AG09319 (cell line): Measurements from ENCODE around the gene TMEM187.

ENCODE experiments used
- DNase-seq: peaks from one replicate; pipeline ENCODE4 v3.0.0-alpha.2; 2010; ENCODE audit warnings: low read depth; ENCODE audit errors: extremely low read depth
- TF ChIP-seq, protein P1 (sequence below): IDR thresholded peaks from 2 replicates; pipeline ENCODE4 v1.5.1; 2011; ENCODE audit warnings: low read depth, mild to moderate bottlenecking, inconsistent platforms, low read length, moderate library complexity

The TMEM187 gene

DNA sequence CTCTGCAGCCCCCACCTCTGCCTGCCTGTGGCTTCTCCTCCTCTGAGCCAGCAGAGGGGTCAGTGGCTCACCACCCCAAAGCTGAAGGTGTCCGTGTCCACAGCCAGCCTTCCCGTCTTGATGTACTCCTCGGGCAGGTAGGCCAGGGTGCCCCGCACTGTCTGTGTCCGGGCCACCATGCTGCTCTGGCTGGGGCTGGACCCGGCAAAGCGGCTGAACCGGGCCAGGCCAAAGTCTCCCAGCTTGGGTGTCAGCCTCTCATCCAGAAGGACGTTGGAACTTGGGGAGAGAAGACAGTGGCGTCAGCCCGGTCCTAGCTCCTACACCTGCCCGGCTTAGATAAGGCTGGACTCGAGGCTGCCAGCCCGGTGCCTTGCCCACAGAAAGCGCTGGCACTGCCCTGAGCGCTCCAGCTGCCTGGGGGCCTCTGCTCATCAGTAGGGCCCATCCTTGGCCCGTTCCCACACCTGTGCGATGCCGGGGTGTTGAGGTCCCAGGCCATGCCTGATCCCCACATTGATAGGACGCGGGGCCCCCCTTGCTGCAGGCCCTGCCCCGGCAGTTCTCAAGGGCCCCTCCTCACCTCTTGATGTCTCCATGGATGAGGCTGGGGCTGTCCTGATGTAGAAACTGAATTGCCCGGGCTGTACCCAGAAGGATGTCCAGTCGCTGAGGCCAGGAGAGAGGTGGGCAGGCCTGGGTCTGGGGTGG is 44.0 kb downstream of the TMEM187 start:
- TF ChIP-seq, protein P1, sequence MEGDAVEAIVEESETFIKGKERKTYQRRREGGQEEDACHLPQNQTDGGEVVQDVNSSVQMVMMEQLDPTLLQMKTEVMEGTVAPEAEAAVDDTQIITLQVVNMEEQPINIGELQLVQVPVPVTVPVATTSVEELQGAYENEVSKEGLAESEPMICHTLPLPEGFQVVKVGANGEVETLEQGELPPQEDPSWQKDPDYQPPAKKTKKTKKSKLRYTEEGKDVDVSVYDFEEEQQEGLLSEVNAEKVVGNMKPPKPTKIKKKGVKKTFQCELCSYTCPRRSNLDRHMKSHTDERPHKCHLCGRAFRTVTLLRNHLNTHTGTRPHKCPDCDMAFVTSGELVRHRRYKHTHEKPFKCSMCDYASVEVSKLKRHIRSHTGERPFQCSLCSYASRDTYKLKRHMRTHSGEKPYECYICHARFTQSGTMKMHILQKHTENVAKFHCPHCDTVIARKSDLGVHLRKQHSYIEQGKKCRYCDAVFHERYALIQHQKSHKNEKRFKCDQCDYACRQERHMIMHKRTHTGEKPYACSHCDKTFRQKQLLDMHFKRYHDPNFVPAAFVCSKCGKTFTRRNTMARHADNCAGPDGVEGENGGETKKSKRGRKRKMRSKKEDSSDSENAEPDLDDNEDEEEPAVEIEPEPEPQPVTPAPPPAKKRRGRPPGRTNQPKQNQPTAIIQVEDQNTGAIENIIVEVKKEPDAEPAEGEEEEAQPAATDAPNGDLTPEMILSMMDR, result no peak
- no peak for DNase-seq

DNA sequence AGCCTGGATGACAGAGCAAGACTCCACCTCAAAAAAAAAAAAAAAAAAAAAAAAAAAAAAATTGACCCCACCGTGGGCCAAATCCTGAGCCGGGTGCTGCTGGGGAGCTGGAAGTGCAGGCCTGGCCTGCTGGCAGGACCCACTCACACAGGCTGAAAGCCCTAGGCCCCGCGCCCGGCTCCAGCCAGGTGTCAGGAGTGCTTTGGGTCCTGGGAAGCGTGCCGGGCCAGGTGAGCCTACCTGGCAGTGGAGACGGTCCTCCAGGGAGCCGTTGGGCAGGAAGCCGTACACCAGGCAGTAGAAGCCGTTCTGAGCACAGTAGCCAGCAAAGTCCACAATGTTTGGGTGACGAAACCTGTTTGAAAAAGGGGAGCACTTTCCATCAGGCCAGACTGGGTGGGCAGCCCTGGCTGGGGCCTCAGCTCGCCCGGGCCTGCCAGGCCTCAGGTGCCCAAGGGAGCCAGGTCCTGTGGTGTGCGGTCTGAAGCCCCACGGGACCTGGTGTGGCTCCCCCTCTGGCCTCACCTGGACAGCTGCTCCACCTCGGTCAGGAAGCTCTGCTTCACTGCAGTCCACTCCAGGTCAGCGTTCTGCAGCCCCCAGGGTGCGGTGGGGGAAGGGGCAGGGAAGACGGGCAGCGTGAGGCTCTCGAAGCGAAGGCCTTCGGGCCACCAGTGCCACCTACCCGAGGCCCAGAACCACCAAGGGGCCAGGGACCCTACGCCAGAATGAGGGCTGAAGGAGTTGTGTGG is 45.4 kb downstream of the TMEM187 start:
- DNase-seq, result no peak
- TF ChIP-seq, protein P1, result no peak

DNA sequence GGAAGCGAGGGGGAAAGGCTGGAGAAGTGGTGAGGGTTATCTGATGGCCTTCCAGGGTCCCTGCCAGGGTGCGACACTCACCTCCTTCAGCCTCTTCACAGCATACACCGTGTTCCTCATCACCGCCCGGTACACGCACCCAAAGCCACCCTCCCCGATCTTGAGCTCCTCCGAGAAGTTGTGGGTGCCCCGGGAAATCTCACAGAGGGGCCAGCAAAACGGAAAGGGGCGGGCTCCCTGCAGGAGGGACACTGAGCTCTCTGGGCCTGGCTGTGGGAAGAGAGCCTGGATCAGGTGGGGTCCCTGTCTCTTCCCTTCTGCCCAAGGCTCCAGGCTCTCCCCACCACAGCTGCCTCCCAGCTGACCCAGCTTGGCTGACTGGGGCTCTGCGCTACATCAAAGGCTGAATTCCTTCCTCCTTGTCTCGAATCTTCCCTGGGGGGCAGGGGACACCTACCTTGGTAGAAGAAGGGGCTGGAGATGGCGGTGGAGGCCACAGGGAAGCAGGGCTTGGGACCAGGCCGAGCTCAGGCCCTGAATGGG is 46.0 kb downstream of the TMEM187 start:
- DNase-seq, result no peak
- TF ChIP-seq, protein P1, result no peak

DNA sequence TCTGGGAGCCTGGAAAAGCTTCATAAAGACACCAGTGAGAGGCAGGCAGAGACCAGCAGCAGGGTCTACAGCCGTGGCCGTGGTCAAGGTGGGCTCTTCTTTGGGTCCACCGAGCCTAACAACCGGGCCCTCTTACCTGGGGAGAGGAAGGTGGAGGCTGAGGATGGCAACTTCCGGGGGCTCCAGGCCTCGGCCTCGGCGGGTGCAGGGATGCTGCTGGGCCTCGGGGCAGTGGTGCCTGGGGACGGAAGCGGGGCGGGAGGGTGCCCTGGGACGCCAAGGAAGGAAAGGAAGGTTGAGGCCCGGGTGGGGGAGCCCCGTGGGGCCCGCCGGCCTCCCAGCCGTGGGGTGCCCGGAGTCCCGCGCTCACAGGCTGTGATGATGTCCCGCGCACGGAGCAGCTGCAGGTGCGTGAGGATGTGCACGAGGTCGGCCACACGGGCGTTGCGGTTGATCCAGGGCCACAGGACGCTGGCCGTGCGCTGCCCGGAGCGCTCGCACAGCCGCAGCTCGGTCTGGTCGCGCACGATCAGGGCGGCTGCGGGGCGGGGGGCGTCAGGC is 46.6 kb downstream of the TMEM187 start:
- TF ChIP-seq, protein P1, result no peak
- no peak for DNase-seq

DNA sequence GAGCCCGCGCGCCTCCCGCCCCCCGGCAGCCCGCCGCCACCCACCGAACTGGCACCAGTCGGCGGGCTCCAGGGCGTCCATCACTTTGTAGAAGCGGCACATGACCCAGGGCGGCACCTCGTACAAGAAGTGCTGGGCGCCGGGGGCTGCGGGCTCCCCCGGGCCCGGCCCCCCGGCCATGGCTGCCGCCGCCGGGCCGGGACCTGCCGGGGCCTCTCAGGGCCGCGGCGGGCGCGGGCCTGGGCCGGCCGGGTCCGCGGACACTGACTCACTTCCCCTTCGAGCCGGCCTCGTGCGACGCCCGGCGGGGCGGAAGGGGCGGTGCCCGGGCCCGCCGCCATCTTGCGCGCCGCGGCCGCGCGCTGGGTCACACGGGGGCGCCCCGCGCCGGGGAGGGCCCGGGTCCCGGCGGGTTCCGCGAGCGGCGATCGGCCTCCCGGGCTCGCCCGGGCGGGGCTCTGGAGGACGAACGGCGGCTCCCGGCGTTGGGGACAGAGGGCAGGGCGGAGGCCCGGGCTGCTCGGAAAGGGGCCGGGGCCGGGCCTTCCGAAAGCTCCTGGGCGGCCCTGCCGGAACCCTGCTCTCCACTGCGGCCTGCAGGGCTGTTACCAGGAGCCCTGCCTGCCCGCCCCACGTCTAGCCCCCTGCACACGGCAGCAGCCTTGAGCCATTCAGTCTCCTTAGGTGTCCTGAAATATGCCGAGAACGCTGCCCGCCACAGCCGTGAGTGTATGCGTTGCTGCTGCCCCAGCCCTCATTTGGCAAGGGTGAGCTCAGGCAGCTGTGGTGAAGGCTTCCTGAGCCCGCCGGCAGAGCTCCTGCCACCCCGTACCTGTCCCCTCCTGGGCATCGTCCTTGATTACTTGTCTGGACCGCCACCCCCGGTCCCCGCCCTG is 47.3 kb downstream of the TMEM187 start, which contains the start of gene IRAK1:
IRAK1 (minus strand) TSS at position 270 of the 896 bp plus-strand sequence; CDS start at position 180, 90 bp downstream.
- DNase-seq, result no peak
- TF ChIP-seq, protein P1, result no peak

DNA sequence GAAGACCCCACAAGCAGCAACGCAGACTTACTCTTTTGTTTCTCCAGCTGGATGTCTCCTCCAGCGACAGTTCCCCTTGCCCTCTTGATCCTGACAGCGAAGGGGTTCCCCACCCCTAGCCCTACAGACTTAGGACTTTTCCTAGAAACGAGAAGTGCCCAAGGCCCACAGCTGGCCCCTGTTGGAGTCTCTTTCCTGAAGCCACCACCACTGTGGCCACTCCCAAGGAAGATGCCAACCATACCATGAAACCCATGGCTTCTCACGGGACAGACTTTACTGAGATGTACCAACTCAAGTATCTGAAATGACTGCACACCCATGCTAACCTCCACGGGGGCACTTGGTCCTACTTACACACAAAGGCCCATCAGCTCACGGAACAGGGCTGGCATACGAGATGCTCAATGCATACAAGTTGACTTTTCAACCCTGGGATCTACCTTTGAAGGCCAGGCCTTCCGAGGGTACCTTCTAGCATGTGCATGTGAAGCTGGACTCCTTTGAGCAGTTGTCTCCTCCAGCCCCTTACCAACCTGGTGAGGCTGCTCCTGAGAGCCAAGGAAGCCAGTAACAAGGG is 48.1 kb downstream of the TMEM187 start:
- TF ChIP-seq, protein P1, result no peak
- DNase-seq, result no peak
